NOMO-1 treated with DMSO at 0.1 percent for 48 hours (cell line): Measurements from ENCODE around the gene BASP1.
"Not testable (repeated sequence)": the region's sequence is repeated elsewhere in the genome, so short reads cannot be mapped to it uniquely, and the experiment has no call there.

Source experiments
- DNase-seq: peaks from one replicate; lab custom pipeline; 2025; ENCODE audit not compliant: unreplicated experiment; lab: John Stamatoyannopoulos, UW

Gene BASP1

GRCh38 chr5:17222664-17223063 lies 5.2 kb downstream of the BASP1 start:
- DNase-seq, result no peak

GRCh38 chr5:17223367-17224185 lies 6.1 kb downstream of the BASP1 start:
- DNase-seq, result no peak

GRCh38 chr5:17224858-17225511 lies 7.6 kb downstream of the BASP1 start:
- peak; percentile 49 for DNase-seq

GRCh38 chr5:17225520-17225919 lies 8.1 kb downstream of the BASP1 start:
- DNase-seq, result no peak

GRCh38 chr5:17227868-17228267 lies 10.4 kb downstream of the BASP1 start:
- DNase-seq, result no peak

- no peak for DNase-seq
Observed at GRCh38 chr5:17228821-17229291, 11.4 kb downstream of the BASP1 start.

GRCh38 chr5:17229313-17229712 lies 11.9 kb downstream of the BASP1 start:
- DNase-seq, result no peak

GRCh38 chr5:17230191-17230590 lies 12.8 kb downstream of the BASP1 start:
- no peak for DNase-seq

GRCh38 chr5:17230808-17231525 lies 13.5 kb downstream of the BASP1 start:
- DNase-seq, result no peak

- no peak for DNase-seq
Observed at GRCh38 chr5:17232405-17232804, 15.0 kb downstream of the BASP1 start.

GRCh38 chr5:17233488-17233887 lies 16.1 kb downstream of the BASP1 start:
- no peak for DNase-seq

GRCh38 chr5:17234374-17234773 lies 16.9 kb downstream of the BASP1 start:
- no peak for DNase-seq

- no peak for DNase-seq
Observed at GRCh38 chr5:17235731-17236330, 18.4 kb downstream of the BASP1 start.

- DNase-seq, result no peak
Observed at GRCh38 chr5:17238521-17239041, 21.1 kb downstream of the BASP1 start.

- DNase-seq, result no peak
Observed at GRCh38 chr5:17239953-17240352, 22.5 kb downstream of the BASP1 start.

- no peak for DNase-seq
Observed at GRCh38 chr5:17240487-17240886, 23.1 kb downstream of the BASP1 start.

- DNase-seq, result no peak
Observed at GRCh38 chr5:17241635-17242034, 24.2 kb downstream of the BASP1 start.

GRCh38 chr5:17243287-17244063 lies 26.0 kb downstream of the BASP1 start:
- DNase-seq, result no peak

- no peak for DNase-seq
Observed at GRCh38 chr5:17249029-17249634, 31.7 kb downstream of the BASP1 start.

GRCh38 chr5:17249841-17250240 lies 32.4 kb downstream of the BASP1 start:
- not testable (repeated sequence) for DNase-seq
